ENCODE measurements around the gene PFKFB4. TPM values are rescaled to one million over a fixed set of nuclear protein-coding genes. Genes with fewer than 3 reads are reported as not detected.
A peak's percentile ranks its signal among the peaks of the same experiment; 100 is the strongest.

The PFKFB4 gene
- total and polyA plus RNA-seq, 2 of the 8 experiments (the other 6 are each of a cell fraction or from before 2014, with no cell fraction given), result 10.7 to 20.1 TPM

DNA sequence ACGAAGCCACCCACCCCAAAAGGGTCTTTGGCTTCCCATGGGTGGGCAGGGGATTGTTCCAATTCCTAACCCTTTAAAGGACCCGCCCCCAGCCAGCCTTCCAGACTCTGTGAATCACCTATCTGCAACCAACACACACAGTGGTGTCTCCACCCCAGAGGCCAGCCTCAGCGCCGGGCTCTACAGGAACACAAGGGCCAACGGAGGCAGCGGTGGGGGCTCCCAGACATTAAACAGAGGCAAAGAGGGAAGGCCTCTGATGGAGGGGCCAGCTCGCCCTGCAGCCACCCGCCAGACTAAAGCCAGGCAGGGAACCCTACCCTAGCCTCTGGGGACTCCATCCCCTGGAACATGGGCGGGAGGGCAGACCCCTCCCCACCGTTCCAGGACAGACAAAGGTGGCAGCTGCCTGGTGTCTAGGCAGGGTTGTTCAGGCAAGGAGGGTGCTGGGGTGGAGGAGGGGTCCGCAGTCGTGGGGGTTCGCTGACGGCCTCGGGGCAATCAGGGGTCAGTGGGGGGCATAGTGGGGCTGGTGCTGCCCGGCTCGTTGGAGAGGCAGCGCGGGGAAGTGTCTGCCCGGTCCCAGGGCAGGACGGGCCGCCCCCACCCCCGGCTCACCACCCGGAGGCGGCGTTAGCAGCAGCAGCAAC is 53.1 kb downstream of the PFKFB4 start:
- no peak overlapping the region for H3K4ac ChIP-seq (replicated peaks; ENCODE audit: insufficient read length, low read depth, low read length)
- peaks cover 11% of the 10 kb centered on the region; the same call in 1 of the 2 replicates for H3K23me2 ChIP-seq (ENCODE audit: low read depth, low read length)
- H3K79me2 ChIP-seq (ENCODE audit: control insufficient read depth in 1 of 2, insufficient read depth in 2 of 2, low read length in 2 of 2), result peaks cover 0 to 3% of the 10 kb centered on the region in 2 experiments; a peak in 1 of 4 replicates
- POLR2A ChIA-PET (ENCODE audit: partially characterized antibody), result interaction anchor here (0.9 to 2.9 kb wide), 15 partner anchors 9 to 265 kb away, joined by 3 to 21 read pairs (median 4); partner anchors contain the start of genes ATRIP, CCDC51, PFKFB4 and TMA7
- H3K9me3 ChIP-seq (ENCODE audit: insufficient read depth in 2 of 2, low read depth in 1 of 2, low read length in 1 of 2), result no peaks in the 10 kb centered on the region
- H4K91ac ChIP-seq (replicated peaks; ENCODE audit: insufficient read length, low read length), result peak overlapping the region; percentile 82
- H3K14ac ChIP-seq (ENCODE audit: insufficient read length), result no peak overlapping the region
- H4K20me1 ChIP-seq (replicated peaks in 1 of 2; ENCODE audit: control insufficient read depth in 1 of 2, insufficient read depth in 2 of 2, low read length in 2 of 2), result peaks cover 0 to 2% of the 10 kb centered on the region in 2 experiments
- peaks cover 4 to 15% (median 12%) of the 10 kb centered on the region in 4 experiments for H3K4me1 ChIP-seq (replicated peaks in 1 of 4; ENCODE audit: control insufficient read depth in 3 of 4, insufficient read depth in 4 of 4, low read length in 3 of 4)
- peaks cover 9% of the 10 kb centered on the region for H3K79me1 ChIP-seq (ENCODE audit: low read depth, low read length)
- H2AFZ ChIP-seq (ENCODE audit: low read length), result no peak overlapping the region
- TF ChIP-seq ASH2L (IDR thresholded peaks at IDR 0.05; ENCODE audit: low read length) (peak; percentile 57), CREB1 (IDR thresholded peaks at IDR 0.05) (0 out of 2 replicates have a peak, but pooled peaks have one; percentile 3), BCL11A (IDR thresholded peaks at IDR 0.05; ENCODE audit: low read depth in 2 of 2, low read length in 2 of 2) (no peak)
- H2BK120ac ChIP-seq (replicated peaks; ENCODE audit: low read depth, low read length), result no peak overlapping the region
- 13% methylated on average over 10 of the region's 26 CpGs; no CpG with 5 or more reads in 1 of the 2 experiments for WGBS, 2 experiments (ENCODE audit: extremely low coverage in 1 of 2, insufficient coverage in 1 of 2, insufficient read length in 1 of 2, insufficient replicate concordance in 2 of 2, low coverage in 1 of 2, low lambda C conversion rate in 2 of 2, missing lambda C conversion rate in 1 of 2)
- peaks cover 0 to 3% (median 0%) of the 10 kb centered on the region in 4 experiments; a peak in 2 of 7 replicates for H3K27me3 ChIP-seq (replicated peaks in 1 of 4; ENCODE audit: control insufficient read depth in 3 of 4, extremely low read depth in 1 of 4, insufficient read depth in 3 of 4, low read length in 3 of 4)
- CTCF ChIA-PET (ENCODE audit: partially characterized antibody), result interaction anchor here (0.7 to 11.2 kb wide), 4 partner anchors 34 to 81 kb away, joined by 3 to 251 read pairs (median 8); a partner anchor contains a TSS
- peaks cover 0 to 6% (median 3%) of the 10 kb centered on the region in 4 experiments; a peak in 3 of 8 replicates for H3K36me3 ChIP-seq (ENCODE audit: control insufficient read depth in 2 of 4, insufficient read depth in 4 of 4, low read length in 3 of 4)
- H4K5ac ChIP-seq (ENCODE audit: insufficient read length, low read depth, low read length), result peak overlapping the region; percentile 3
- peak overlapping the region; percentile 88; the same call in 1 of the 2 replicates for H2BK5ac ChIP-seq (ENCODE audit: low read depth, low read length)
- H2AK5ac ChIP-seq (ENCODE audit: low read depth, low read length), result no peak overlapping the region
- H3K27ac ChIP-seq (ENCODE audit: low read depth, low read length), result peak overlapping the region; percentile 46; the same call in 1 of the 2 replicates
- H2BK15ac ChIP-seq (ENCODE audit: low read length), result no peak overlapping the region
- no peak overlapping the region for H3K23ac ChIP-seq (ENCODE audit: insufficient read length)
- DNase-seq (ENCODE audit: low read depth in 1 of 2, low spot score in 2 of 2), result peak in 1 of 2 experiments; percentile 78
- H3K4me3 ChIP-seq (ENCODE audit: extremely low read depth in 1 of 4, insufficient read depth in 2 of 4, low read depth in 3 of 4, low read length in 4 of 4), result peak overlapping the region; percentile 63 to 77 (median 70)
- H2BK20ac ChIP-seq (ENCODE audit: low read length), result no peak overlapping the region
- H2BK12ac ChIP-seq (ENCODE audit: low read depth, low read length), result 0 out of 2 replicates have a peak overlapping the region, but pooled peaks have one; percentile 39
- no peak for FAIRE-seq
- H3K4me2 ChIP-seq (ENCODE audit: insufficient read depth in 1 of 2, low read depth in 2 of 2, low read length in 2 of 2), result peak overlapping the region; percentile 66 to 94
- H3K18ac ChIP-seq (ENCODE audit: extremely low read depth, low read length), result peak overlapping the region; percentile 95
- peak overlapping the region in 3 of 4 experiments; percentile 38 to 56 (median 39); a peak in 5 of 7 replicates for H3K9ac ChIP-seq (replicated peaks in 1 of 4; ENCODE audit: extremely low read depth in 1 of 4, low read depth in 3 of 4, low read length in 3 of 4)
- H3K56ac ChIP-seq (replicated peaks; ENCODE audit: insufficient read length, low read depth, low read length), result peak overlapping the region; percentile 62
- H4K8ac ChIP-seq (ENCODE audit: extremely low read depth, insufficient read depth, low read length), result no peak overlapping the region

Measured in H1 (cell line).